ENCODE results near the gene SLCO2A1.
"Not testable (repeated sequence)": the region's sequence is repeated elsewhere in the genome, so short reads cannot be mapped to it uniquely, and the experiment has no call there.

SLCO2A1 gene

GRCh38 chr3:134072881-134073582, 43.3 kb upstream of the SLCO2A1 start:
- Histone ChIP-seq H3K4me1 (ENCODE audit: control insufficient read depth, insufficient read depth, low read length) (no peaks in the 10 kb centered on the region), H3K4me3 (ENCODE audit: low read depth, low read length) (no peak overlapping the region), H3K36me3 (ENCODE audit: control insufficient read depth, insufficient read depth, low read length) (no peaks in the 10 kb centered on the region), H3K9ac (ENCODE audit: low read length) (no peak overlapping the region), H3K9me3 (ENCODE audit: control insufficient read depth, insufficient read depth, low read depth, low read length) (no peaks in the 10 kb centered on the region), H3K27me3 (ENCODE audit: control insufficient read depth, insufficient read depth, low read length) (no peaks in the 10 kb centered on the region), H3K27ac (ENCODE audit: low read depth, low read length) (no peak overlapping the region)

- H3K4me3 ChIP-seq (ENCODE audit: low read depth, low read length); H3K36me3 ChIP-seq (ENCODE audit: control insufficient read depth, insufficient read depth, low read length); H3K27ac ChIP-seq (ENCODE audit: low read depth, low read length); H3K9ac ChIP-seq (ENCODE audit: low read length); H3K9me3 ChIP-seq (ENCODE audit: control insufficient read depth, insufficient read depth, low read depth, low read length); H3K27me3 ChIP-seq (ENCODE audit: control insufficient read depth, insufficient read depth, low read length); H3K4me1 ChIP-seq (ENCODE audit: control insufficient read depth, insufficient read depth, low read length): not testable (repeated sequence)
These were observed 40.6 kb upstream of the SLCO2A1 start for GRCh38 chr3:134070281-134070680.

- H3K9ac ChIP-seq (ENCODE audit: low read length) = no peak overlapping the region
- no peaks in the 10 kb centered on the region for H3K4me1 ChIP-seq (ENCODE audit: control insufficient read depth, insufficient read depth, low read length)
- no peaks in the 10 kb centered on the region for H3K27me3 ChIP-seq (ENCODE audit: control insufficient read depth, insufficient read depth, low read length)
- H3K27ac ChIP-seq (ENCODE audit: low read depth, low read length) = no peak overlapping the region
- no peaks in the 10 kb centered on the region for H3K9me3 ChIP-seq (ENCODE audit: control insufficient read depth, insufficient read depth, low read depth, low read length)
- H3K4me3 ChIP-seq (ENCODE audit: low read depth, low read length) = no peak overlapping the region
- H3K36me3 ChIP-seq (ENCODE audit: control insufficient read depth, insufficient read depth, low read length) = no peaks in the 10 kb centered on the region
These were observed 38.7 kb upstream of the SLCO2A1 start for GRCh38 chr3:134068429-134068828.

DNA sequence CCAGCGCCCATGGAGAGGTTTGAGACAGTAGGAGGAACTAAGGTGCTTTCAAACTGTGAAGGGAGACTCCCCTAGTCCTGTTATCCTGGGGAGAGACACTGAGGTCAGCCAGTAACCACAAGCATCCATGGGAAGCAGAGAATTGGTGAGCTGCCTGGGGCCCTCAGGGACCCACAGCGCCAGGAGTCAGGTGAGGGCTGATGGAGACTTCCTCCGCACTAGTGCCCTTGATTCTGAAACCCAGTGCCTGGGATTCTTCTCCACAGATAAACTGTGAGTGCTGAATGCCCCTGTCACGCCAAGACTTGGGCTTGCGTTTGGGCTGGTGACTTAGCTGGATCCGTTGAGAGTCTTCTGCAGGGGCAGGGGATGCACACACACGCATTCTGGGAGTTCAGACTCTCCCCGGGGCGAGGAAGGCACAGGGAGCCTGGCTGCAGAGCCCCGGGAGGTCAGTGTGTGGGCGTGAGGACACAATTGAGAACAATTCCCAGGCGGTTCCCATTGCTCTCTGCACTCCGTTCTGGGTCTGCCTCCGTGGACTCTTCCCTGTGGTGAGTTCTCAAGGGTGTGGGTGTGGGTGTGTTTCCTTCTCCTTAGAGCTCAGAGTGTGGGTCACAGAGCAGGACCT, 37.9 kb upstream of the SLCO2A1 start:
- H3K36me3 ChIP-seq (ENCODE audit: control insufficient read depth, insufficient read depth, low read length) = no peaks in the 10 kb centered on the region
- H3K9ac ChIP-seq (ENCODE audit: low read length) = no peak overlapping the region
- no peak overlapping the region for H3K27ac ChIP-seq (ENCODE audit: low read depth, low read length)
- no peaks in the 10 kb centered on the region for H3K27me3 ChIP-seq (ENCODE audit: control insufficient read depth, insufficient read depth, low read length)
- no peaks in the 10 kb centered on the region for H3K9me3 ChIP-seq (ENCODE audit: control insufficient read depth, insufficient read depth, low read depth, low read length)
- H3K4me3 ChIP-seq (ENCODE audit: low read depth, low read length) = no peak overlapping the region
- H3K4me1 ChIP-seq (ENCODE audit: control insufficient read depth, insufficient read depth, low read length) = no peaks in the 10 kb centered on the region

- Histone ChIP-seq H3K4me3 (ENCODE audit: low read depth, low read length) (no peak overlapping the region), H3K36me3 (ENCODE audit: control insufficient read depth, insufficient read depth, low read length) (no peaks in the 10 kb centered on the region), H3K9me3 (ENCODE audit: control insufficient read depth, insufficient read depth, low read depth, low read length) (no peaks in the 10 kb centered on the region), H3K27me3 (ENCODE audit: control insufficient read depth, insufficient read depth, low read length) (no peaks in the 10 kb centered on the region), H3K9ac (ENCODE audit: low read length) (no peak overlapping the region), H3K4me1 (ENCODE audit: control insufficient read depth, insufficient read depth, low read length) (no peaks in the 10 kb centered on the region), H3K27ac (ENCODE audit: low read depth, low read length) (no peak overlapping the region)
These were observed 37.2 kb upstream of the SLCO2A1 start for GRCh38 chr3:134066651-134067530.

- Histone ChIP-seq H3K36me3 (ENCODE audit: control insufficient read depth, insufficient read depth, low read length) (no peaks in the 10 kb centered on the region), H3K4me3 (ENCODE audit: low read depth, low read length) (no peak overlapping the region), H3K9ac (ENCODE audit: low read length) (no peak overlapping the region), H3K27ac (ENCODE audit: low read depth, low read length) (no peak overlapping the region), H3K27me3 (ENCODE audit: control insufficient read depth, insufficient read depth, low read length) (no peaks in the 10 kb centered on the region), H3K4me1 (ENCODE audit: control insufficient read depth, insufficient read depth, low read length) (no peaks in the 10 kb centered on the region), H3K9me3 (ENCODE audit: control insufficient read depth, insufficient read depth, low read depth, low read length) (no peaks in the 10 kb centered on the region)
These were observed 36.4 kb upstream of the SLCO2A1 start for GRCh38 chr3:134066158-134066541.

GRCh38 chr3:134065252-134066157, 35.8 kb upstream of the SLCO2A1 start:
- Histone ChIP-seq H3K27ac (ENCODE audit: low read depth, low read length) (no peak overlapping the region), H3K9ac (ENCODE audit: low read length) (no peak overlapping the region), H3K36me3 (ENCODE audit: control insufficient read depth, insufficient read depth, low read length) (no peaks in the 10 kb centered on the region), H3K9me3 (ENCODE audit: control insufficient read depth, insufficient read depth, low read depth, low read length) (no peaks in the 10 kb centered on the region), H3K27me3 (ENCODE audit: control insufficient read depth, insufficient read depth, low read length) (no peaks in the 10 kb centered on the region), H3K4me1 (ENCODE audit: control insufficient read depth, insufficient read depth, low read length) (no peaks in the 10 kb centered on the region), H3K4me3 (ENCODE audit: low read depth, low read length) (no peak overlapping the region)

DNA sequence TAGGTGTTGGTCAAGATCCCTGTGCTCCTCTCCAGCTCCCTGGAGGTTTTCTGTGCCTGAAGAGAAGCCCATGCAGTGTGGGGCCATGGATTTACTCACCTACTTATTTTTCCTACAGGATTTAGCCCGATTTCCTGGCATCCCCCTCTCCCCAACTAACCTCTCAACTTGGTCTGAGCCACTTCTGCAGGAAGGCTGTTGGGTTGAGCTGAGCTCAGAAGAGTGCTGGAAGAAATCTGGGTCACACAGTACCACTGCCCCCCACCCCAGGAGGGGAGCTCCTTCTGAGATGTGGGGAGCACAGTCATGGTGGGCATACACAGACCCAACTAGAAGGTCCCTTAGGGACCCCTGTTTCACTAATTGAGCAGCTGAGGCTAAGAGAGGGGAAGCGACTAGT, 34.4 kb upstream of the SLCO2A1 start:
- Histone ChIP-seq H3K4me3 (ENCODE audit: low read depth, low read length) (no peak overlapping the region), H3K9ac (ENCODE audit: low read length) (no peak overlapping the region), H3K27ac (ENCODE audit: low read depth, low read length) (no peak overlapping the region), H3K36me3 (ENCODE audit: control insufficient read depth, insufficient read depth, low read length) (no peaks in the 10 kb centered on the region), H3K4me1 (ENCODE audit: control insufficient read depth, insufficient read depth, low read length) (no peaks in the 10 kb centered on the region), H3K27me3 (ENCODE audit: control insufficient read depth, insufficient read depth, low read length) (no peaks in the 10 kb centered on the region), H3K9me3 (ENCODE audit: control insufficient read depth, insufficient read depth, low read depth, low read length) (no peaks in the 10 kb centered on the region)

GRCh38 chr3:134061401-134061800, 31.7 kb upstream of the SLCO2A1 start:
- no peak overlapping the region for H3K4me3 ChIP-seq (ENCODE audit: low read depth, low read length)
- H3K27me3 ChIP-seq (ENCODE audit: control insufficient read depth, insufficient read depth, low read length) = no peaks in the 10 kb centered on the region
- H3K9ac ChIP-seq (ENCODE audit: low read length) = no peak overlapping the region
- no peak overlapping the region for H3K27ac ChIP-seq (ENCODE audit: low read depth, low read length)
- no peaks in the 10 kb centered on the region for H3K9me3 ChIP-seq (ENCODE audit: control insufficient read depth, insufficient read depth, low read depth, low read length)
- no peaks in the 10 kb centered on the region for H3K36me3 ChIP-seq (ENCODE audit: control insufficient read depth, insufficient read depth, low read length)
- H3K4me1 ChIP-seq (ENCODE audit: control insufficient read depth, insufficient read depth, low read length) = peaks cover 10% of the 10 kb centered on the region; the same call in 1 of the 2 replicates

DNA sequence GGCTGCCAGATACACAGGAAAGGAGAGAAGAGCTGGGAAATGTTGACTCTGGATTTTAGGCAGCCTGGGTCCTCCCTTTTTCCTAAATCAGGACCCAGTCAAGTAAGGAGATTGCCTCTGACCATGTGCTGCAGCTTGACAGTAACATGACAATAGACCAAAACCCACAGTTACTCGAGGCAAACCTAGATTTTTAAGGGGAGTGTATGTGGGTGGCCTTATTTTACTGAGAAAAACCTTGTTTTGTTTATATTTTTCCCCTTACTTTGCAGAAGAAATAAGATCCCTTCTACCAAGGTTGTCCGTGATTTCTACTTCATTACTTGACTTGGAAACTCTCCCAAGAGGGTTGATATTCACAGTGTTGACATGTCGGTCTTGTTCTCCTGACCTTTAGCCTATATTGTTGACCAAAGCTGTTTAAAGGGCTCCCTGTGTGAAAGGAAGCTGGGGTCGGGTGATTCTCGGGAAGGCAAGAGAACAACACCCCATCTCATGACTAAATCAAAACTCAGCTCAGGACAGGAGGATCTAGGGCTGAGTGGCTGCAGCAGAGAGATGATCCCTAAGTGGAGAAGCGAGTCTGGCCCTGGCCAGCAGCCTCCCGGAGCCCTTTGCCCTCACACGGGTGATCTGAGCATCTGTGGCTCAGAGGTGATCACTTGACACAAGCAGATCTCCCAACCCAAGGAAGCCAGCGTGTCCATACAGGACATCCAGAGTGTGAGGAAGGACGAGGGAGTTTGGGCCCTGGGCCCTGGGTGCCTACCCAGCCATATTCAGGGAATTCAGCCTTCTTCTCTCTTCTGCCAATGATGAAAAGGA, 31.0 kb upstream of the SLCO2A1 start:
- no peaks in the 10 kb centered on the region for H3K27me3 ChIP-seq (ENCODE audit: control insufficient read depth, insufficient read depth, low read length)
- no peak overlapping the region for H3K9ac ChIP-seq (ENCODE audit: low read length)
- H3K27ac ChIP-seq (ENCODE audit: low read depth, low read length) = no peak overlapping the region
- H3K4me3 ChIP-seq (ENCODE audit: low read depth, low read length) = no peak overlapping the region
- no peaks in the 10 kb centered on the region for H3K9me3 ChIP-seq (ENCODE audit: control insufficient read depth, insufficient read depth, low read depth, low read length)
- H3K36me3 ChIP-seq (ENCODE audit: control insufficient read depth, insufficient read depth, low read length) = no peaks in the 10 kb centered on the region
- H3K4me1 ChIP-seq (ENCODE audit: control insufficient read depth, insufficient read depth, low read length) = peaks cover 13% of the 10 kb centered on the region; the same call in 1 of the 2 replicates

All from HUES6 (cell line).